Suprapubic skin (tissue), 4 donors: ENCODE data around the gene RABGAP1. TPM values are rescaled to one million over a fixed set of nuclear protein-coding genes. Genes with fewer than 3 reads are reported as not detected.

Experiments
- DNase-seq, 2 donors: peaks; one replicate each; pipeline ENCODE4 v3.0.0-alpha.2; 2019; ENCODE audit warnings: low spot score in 2 of 2
- H3K27ac ChIP-seq: fragments of 200-600 bp; sonication (generic); one replicate; pipeline ENCODE4 v1.5.1; 2019
- H3K27me3 ChIP-seq: fragments of 200-600 bp; sonication (generic); one replicate; pipeline ENCODE4 v1.5.1; 2019
- H3K36me3 ChIP-seq: fragments of 200-600 bp; sonication (generic); one replicate; pipeline ENCODE4 v1.5.1; 2019
- H3K4me1 ChIP-seq: fragments of 200-600 bp; sonication (generic); one replicate; pipeline ENCODE4 v1.5.1; 2019
- H3K4me3 ChIP-seq: fragments of 200-600 bp; sonication (generic); one replicate; pipeline ENCODE4 v1.5.1; 2019; ENCODE audit warnings: mild to moderate bottlenecking
- H3K9me3 ChIP-seq: fragments of 200-600 bp; sonication (generic); one replicate; pipeline ENCODE4 v1.5.1; 2019
- CTCF ChIP-seq, 2 donors: fragments of 200-600 bp in 1 of 2; fragments of 450-650 bp in 1 of 2; sonication (generic) in 1 of 2; IDR thresholded peaks; one replicate each; pipeline ENCODE4 v1.5.1; 2016 to 2019; ENCODE audit warnings: antibody characterized with exemption in 2 of 2, mild to moderate bottlenecking in 1 of 2, moderate library complexity in 1 of 2
- EP300 ChIP-seq: sonication (generic); formaldehyde crosslinking; IDR thresholded peaks from one replicate; pipeline ENCODE4 v1.6.1; 2017; ENCODE audit warnings: antibody characterized with exemption
- POLR2A ChIP-seq, 2 donors: fragments of 450-650 bp; IDR thresholded peaks; one replicate each; pipeline ENCODE4 v1.6.1; 2017; ENCODE audit warnings: antibody characterized with exemption in 2 of 2, mild to moderate bottlenecking in 2 of 2, moderate library complexity in 2 of 2
- POLR2AphosphoS5 ChIP-seq, 3 donors: sonication (generic); formaldehyde crosslinking; IDR thresholded peaks; one replicate each; pipeline ENCODE4 v1.6.1; 2017; ENCODE audit warnings: antibody characterized with exemption in 3 of 3
- WGBS: methylation state at CpG from one replicate; pipeline ENCODE4 v1.1.5; 2018; 5-methylcytosine and 5-hydroxymethylcytosine counted together
- total RNA-seq, 4 donors: library from RNA; depleted of rRNA; stranded (reverse); fragments of >200 nt; gene quantifications; one replicate each; pipeline ENCODE4 v1.1.0, GENCODE V29; 2016

RABGAP1 gene
- total RNA-seq, 4 donors from 2014 or later: 31.4 to 115 (median 64.4) TPM

GRCh38 chr9:123107639-123108285 lies 166.9 kb downstream of the RABGAP1 start:
- TF ChIP-seq POLR2A (IDR thresholded peaks at IDR 0.05) (no peak), CTCF (IDR thresholded peaks at IDR 0.05) (no peak), EP300 (no peak), POLR2AphosphoS5 (IDR thresholded peaks at IDR 0.05) (no peak)
- WGBS: 75% methylated on average over 11 of the region's 11 CpGs
- Histone ChIP-seq H3K9me3 (no peaks in the 10 kb centered on the region), H3K27ac (no peak overlapping the region), H3K4me3 (no peak overlapping the region), H3K27me3 (no peaks in the 10 kb centered on the region), H3K36me3 (peaks cover 67% of the 10 kb centered on the region), H3K4me1 (peaks cover 3% of the 10 kb centered on the region)
- no peak for DNase-seq

GRCh38 chr9:123108976-123109375 lies 168.2 kb downstream of the RABGAP1 start:
- WGBS: 83% methylated on average over 9 of the region's 9 CpGs
- peaks cover 55% of the 10 kb centered on the region for H3K36me3 ChIP-seq
- TF ChIP-seq POLR2AphosphoS5 (IDR thresholded peaks at IDR 0.05) (no peak), CTCF (IDR thresholded peaks at IDR 0.05) (no peak), POLR2A (IDR thresholded peaks at IDR 0.05) (no peak), EP300 (no peak)
- no peak for DNase-seq
- H3K4me3 ChIP-seq: no peak overlapping the region
- H3K9me3 ChIP-seq: no peaks in the 10 kb centered on the region
- H3K27me3 ChIP-seq: no peaks in the 10 kb centered on the region
- peaks cover 3% of the 10 kb centered on the region for H3K4me1 ChIP-seq
- H3K27ac ChIP-seq: no peak overlapping the region

DNA sequence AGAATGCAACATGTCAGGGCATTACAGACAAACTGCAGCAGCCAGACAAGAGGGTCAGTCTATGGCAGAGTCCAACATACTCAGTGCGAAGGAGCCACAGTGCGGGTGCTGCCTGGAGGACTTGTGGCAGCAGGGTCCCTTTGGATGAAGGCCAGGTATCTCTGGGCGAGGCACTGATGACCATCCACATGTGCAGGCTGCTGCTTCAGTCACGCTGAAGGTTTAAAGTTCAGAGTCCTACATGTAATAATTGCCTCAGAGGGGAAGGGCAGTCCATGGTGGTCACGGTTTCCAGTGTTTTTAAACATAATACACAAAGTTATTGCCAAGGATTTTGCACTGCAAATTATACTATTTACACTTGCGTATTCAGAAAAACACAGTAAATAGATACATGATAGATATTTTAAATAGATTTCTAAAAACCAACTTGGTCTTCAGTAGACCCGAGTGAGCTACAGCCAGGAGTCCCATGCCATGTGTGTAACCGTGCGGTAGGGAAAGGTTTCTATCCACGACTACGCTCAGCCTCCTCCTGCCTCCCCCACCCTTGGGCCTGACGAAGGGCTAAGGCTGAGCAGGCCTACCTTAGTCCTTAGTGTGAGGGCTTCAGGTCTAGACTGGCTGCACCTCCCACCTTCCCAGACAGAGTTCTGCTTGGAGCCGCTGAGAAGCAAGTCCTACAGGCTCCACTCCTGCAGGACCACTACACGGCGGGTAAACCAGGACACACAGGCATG lies 168.9 kb downstream of the RABGAP1 start:
- TF ChIP-seq POLR2A (IDR thresholded peaks at IDR 0.05) (no peak), CTCF (IDR thresholded peaks at IDR 0.05) (no peak), POLR2AphosphoS5 (IDR thresholded peaks at IDR 0.05) (no peak), EP300 (no peak)
- peaks cover 48% of the 10 kb centered on the region for H3K36me3 ChIP-seq

DNA sequence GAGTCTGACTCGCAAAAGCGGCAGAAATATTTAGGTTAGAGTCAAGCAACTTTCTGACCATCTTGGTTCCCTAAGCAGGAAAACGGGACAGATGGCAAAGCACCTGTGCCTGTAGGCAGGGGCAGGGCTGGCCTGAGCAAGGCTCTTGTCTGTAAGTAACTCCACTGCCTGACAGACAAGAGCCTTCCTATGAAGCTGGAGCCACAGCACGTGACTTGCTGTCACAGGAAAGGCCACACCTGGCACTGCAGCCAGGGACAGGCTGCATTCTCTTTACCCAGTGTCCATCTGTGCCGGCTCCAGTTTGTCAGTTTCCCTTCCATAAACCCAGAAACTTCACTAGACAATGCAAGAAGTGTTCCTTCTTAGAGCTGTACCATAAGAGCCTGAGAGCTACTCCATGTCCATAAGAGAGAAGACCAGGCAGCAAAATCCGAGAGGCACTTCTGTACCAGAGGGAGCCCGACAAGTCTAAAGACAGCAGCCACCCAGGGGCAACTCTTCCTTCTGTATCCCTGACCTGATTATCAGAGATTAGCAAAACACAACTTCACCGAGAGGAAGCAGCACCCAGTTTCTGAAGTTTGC lies 170.7 kb downstream of the RABGAP1 start:
- 77% methylated on average over 8 of the region's 8 CpGs for WGBS
- Histone ChIP-seq H3K27ac (no peak overlapping the region), H3K4me3 (no peak overlapping the region), H3K27me3 (no peaks in the 10 kb centered on the region), H3K36me3 (peaks cover 35% of the 10 kb centered on the region), H3K4me1 (peaks cover 3% of the 10 kb centered on the region), H3K9me3 (no peaks in the 10 kb centered on the region)
- TF ChIP-seq POLR2A (IDR thresholded peaks at IDR 0.05) (no peak), POLR2AphosphoS5 (IDR thresholded peaks at IDR 0.05) (no peak), EP300 (no peak), CTCF (IDR thresholded peaks at IDR 0.05) (no peak)
- DNase-seq: no peak

More for the DNA sequence above, 168.9 kb downstream of the RABGAP1 start:
- Histone ChIP-seq H3K27me3 (no peaks in the 10 kb centered on the region), H3K9me3 (no peaks in the 10 kb centered on the region), H3K27ac (no peak overlapping the region), H3K4me3 (no peak overlapping the region), H3K4me1 (peaks cover 3% of the 10 kb centered on the region)
- no peak for DNase-seq
- 93% methylated on average over 13 of the region's 15 CpGs for WGBS
